IPS-NIHi7 (cell line): ENCODE measurements around the gene PSME2.

Experiments used
- DNase-seq: peaks from one replicate; pipeline ENCODE4 v3.0.0; 2012; ENCODE audit warnings: mixed read lengths; ENCODE audit errors: extremely low spot score

The PSME2 gene

DNA sequence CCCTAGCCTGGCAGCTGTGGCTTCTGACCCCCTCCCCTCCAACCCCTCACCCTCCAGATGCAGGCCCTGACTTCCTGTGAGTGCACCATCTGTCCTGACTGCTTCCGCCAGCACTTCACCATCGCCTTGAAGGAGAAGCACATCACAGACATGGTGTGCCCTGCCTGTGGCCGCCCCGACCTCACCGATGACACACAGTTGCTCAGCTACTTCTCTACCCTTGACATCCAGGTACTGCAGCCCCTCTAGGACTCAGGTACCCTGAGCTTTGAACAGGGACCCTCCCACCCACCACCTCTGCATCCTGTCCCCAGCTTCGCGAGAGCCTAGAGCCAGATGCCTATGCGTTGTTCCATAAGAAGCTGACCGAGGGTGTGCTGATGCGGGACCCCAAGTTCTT, 8.7 kb upstream of the PSME2 start:
- no peak for DNase-seq

DNA sequence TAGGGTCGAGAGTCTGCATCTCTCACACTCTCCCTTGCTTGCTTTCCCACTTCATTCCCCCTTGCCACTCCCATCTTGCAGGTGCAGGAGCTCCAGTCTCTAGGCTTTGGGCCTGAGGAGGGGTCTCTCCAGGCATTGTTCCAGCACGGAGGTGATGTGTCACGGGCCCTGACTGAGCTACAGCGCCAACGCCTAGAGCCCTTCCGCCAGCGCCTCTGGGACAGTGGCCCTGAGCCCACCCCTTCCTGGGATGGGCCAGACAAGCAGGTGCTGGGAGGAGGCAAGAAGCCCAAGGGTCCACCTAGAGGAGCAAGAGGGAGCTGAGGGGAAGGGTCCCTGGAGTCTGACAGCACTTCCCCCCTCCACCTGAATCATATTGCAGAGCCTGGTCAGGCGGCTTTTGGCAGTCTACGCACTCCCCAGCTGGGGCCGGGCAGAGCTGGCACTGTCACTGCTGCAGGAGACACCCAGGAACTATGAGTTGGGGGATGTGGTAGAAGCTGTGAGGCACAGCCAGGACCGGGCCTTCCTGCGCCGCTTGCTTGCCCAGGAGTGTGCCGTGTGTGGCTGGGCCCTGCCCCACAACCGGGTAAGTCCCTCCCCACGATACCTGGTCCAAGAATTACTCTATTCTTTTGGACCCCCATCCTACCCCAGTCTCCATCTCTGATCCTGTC, 5.1 kb upstream of the PSME2 start:
- no peak for DNase-seq

DNA sequence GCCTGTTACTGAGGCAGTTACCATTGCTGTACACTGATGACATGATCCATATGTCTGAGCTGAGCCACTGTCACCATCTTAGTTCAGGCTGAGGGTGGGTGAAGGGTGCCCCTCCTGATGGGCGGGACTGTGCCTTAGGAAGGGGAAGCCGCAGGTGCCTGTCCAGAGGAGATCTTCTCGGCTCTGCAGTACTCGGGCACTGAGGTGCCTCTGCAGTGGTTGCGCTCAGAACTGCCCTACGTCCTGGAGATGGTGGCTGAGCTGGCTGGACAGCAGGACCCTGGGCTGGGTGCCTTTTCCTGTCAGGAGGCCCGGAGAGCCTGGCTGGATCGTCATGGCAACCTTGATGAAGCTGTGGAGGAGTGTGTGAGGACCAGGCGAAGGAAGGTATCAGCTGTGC, 4.6 kb upstream of the PSME2 start:
- no peak for DNase-seq

DNA sequence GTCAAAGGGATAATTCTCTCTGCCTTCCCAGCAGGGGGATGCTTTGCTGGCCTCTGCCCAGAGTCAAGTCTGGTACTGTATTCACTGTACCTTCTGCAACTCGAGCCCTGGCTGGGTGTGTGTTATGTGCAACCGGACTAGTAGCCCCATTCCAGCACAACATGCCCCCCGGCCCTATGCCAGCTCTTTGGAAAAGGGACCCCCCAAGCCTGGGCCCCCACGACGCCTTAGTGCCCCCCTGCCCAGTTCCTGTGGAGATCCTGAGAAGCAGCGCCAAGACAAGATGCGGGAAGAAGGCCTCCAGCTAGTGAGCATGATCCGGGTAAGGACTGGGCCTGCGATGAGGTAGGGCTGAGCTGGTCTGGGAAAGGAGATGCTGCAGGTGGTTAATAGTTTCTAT, 4.2 kb upstream of the PSME2 start:
- DNase-seq: no peak

DNA sequence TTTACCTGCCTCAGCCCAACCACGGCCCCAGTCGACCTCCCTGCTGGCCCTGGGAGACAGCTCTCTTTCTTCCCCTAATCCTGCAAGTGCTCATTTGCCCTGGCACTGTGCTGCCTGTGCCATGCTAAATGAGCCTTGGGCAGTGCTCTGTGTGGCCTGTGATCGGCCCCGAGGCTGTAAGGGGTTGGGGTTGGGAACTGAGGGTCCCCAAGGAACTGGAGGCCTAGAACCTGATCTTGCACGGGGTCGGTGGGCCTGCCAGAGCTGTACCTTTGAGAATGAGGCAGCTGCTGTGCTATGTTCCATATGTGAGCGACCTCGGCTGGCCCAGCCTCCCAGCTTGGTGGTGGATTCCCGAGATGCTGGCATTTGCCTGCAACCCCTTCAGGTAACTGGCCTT, 3.7 kb upstream of the PSME2 start:
- no peak for DNase-seq

DNA sequence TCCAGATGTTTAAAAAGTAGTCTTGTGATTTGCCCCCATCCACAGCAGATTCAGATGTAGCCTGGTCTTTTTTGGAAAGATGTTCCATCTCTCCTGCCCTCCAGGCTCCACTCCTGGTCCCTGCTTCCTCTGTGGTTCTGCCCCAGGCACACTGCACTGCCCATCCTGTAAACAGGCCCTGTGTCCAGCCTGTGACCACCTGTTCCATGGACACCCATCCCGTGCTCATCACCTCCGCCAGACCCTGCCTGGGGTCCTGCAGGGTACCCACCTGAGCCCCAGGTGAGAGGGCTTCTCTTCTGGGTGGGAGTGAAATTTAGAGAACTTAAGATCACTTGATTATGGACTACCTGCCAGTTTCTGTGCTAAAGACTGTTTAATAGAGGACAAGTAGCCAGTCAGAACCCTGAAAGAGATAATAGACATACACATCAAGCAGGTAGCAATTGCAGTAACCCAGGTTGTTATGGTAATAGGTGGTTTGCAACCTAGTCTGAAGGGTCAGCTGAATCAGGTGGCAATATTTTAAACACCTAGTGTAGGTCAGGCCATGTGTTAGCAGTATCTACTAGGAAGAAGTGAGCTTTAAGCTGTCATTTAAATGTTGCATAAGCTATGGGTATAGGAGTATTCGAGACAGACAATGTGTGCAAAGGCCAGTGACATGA, 3.0 kb upstream of the PSME2 start:
- DNase-seq: no peak

DNA sequence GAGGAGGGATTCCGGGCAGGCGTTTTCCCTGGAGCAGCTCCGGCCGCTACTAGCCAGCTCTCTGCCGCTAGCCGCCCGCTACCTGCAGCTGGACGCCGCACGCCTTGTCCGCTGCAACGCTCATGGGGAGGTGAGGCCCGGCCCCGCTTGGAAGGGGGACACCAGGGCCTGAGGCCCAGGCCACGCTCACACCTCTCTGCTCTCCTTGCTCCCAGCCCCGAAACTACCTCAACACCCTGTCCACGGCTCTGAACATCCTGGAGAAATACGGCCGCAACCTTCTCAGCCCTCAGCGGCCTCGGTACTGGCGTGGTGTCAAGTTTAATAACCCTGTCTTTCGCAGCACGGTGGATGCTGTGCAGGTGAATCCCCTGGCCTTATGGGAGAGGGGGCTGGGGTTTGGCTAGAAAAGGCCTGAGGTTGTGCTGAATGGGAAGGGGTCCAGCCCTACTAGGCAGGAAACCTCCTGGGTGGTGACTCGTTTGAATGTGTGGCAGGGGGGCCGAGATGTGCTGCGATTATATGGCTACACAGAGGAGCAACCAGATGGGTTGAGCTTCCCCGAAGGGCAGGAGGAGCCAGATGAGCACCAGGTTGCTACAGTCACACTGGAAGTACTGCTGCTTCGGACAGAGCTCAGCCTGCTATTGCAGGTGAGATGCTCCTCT, 1.5 kb upstream of the PSME2 start:
- no peak for DNase-seq

DNA sequence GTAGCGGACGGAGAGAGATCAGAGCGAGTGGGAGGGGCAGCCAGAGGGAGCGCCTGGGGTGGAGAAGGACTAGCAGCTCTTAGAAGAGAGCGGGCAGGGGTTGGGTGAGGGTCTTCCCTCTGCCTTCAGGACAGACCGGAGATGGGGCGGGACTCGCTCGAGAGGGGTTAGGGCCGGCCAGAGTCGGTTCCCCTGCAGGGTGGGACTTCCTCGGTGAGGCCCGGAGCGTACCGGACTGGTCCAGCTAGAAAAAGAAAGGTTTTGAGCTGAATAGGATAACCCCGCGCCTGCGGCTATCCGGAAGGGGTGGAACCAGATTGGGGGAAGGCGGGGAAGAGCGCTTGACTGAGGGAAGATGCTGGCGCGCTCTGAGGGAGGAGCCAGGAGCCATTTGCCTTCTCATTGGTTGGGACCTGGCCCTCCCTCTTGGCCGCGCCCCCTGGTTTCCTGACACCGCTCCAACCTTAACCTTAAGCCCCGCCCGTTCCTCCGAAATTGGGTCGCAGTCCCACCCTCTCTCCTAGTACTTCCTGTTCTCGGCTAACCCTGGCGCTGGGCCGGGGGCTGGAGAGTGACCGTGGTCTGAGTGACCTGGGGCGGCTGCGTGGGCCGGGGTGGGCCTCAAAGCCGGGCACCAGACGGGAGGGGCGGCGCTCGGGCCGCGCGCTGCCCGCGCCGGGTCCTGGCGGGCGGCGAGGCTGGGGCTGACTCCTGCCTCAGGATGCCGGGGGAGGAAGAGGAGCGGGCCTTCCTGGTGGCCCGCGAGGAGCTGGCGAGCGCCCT, 759 bp upstream of the PSME2 start, which contains the start of gene RNF31:
TSS of gene RNF31 (plus strand) at position 521 of the 783 bp plus-strand sequence. CDS start at position 722, 201 bp downstream.
- DNase-seq: peak; percentile 97

DNA sequence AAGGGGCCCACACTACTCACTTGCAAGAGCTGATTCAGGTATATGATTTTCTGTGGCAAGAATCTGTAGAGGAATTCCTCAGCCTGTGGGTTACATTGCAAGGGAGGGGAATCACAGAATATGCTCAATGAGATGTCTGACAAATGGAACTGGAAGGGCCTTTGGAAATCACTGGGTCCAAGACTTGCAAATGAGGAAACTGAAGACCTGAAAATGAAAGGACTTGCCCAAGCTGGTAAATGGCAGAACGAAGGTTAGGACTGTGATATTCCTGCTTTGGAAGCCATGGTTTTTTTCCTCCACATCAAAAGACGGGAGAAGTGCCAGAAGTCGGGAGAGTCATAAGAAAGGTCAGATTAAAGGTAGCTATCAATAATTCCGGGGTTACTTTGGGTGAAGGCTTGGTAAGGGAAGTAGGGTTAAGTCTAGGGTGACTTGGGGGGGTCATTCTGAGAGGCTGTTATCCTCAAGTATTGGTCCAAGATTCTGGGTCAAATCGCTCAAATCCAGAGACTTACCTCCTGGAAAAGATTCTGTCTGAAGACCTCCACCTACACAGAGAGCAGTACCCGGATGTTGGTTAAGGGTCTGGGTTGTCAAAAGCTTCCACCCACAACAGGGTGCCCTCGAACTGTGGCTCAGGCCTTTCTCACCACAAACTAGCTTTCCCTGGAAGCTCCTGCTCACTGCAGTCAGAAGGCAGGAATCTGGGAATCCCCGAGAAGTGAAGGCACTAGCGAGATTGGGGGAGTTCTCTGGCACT, 539 bp downstream of the PSME2 start:
- DNase-seq: no peak

DNA sequence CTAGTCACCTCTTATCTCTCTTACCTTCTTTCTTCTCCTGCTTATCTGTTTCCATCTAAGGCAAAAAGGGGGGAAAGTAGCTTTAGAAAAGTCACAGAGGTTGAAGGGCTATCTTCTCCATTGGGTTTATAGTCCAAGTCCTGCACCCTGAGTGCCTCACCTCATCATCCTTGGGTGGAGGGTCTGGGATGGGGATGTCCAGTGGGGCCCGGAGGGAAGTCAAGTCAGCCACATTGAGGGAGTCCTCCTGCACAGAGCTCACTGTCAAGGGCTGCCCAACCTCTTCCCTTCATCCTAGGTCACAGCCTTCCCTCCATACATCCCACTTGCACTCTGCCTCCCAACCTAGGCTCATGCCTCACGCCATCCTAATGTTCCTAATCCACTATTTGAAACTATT, 1.2 kb downstream of the PSME2 start:
- DNase-seq: no peak

DNA sequence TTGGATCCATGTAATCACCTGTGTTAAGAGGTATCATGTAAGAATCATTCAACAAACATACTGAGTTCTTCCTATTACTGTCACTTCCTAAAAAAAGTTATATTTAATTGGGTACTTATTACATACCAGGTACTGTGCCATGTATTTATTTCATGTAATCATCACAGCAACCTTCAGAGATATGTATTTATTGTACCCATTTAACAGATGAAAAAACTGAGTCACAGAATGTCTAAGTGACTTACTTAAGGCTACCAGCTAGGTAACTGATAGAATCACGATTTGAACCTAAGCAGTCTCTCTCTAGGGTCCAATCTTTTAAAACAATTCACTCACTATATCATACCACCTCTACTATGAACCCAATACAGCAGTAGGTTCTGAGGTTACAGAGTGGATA, 2.0 kb downstream of the PSME2 start:
- no peak for DNase-seq

DNA sequence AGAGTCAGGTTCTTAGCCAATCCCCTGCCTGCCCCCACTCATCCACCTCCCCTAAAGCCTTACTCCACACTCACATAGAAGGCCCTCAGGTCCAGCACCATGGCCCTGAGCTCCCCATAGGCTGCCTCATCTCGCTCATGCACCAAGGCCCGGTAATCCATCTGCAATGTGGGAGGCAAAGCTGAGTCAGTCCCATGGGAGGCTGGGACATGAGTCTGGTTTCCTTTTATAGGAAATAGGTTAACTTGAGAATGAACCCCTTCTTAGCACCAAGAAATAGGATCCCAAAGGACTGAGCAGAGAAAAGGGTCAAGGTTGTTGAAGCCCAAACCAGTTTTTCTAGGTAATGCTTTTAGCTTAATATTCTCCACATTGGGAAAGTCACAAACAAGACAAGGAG, 2.9 kb downstream of the PSME2 start:
- no peak for DNase-seq

DNA sequence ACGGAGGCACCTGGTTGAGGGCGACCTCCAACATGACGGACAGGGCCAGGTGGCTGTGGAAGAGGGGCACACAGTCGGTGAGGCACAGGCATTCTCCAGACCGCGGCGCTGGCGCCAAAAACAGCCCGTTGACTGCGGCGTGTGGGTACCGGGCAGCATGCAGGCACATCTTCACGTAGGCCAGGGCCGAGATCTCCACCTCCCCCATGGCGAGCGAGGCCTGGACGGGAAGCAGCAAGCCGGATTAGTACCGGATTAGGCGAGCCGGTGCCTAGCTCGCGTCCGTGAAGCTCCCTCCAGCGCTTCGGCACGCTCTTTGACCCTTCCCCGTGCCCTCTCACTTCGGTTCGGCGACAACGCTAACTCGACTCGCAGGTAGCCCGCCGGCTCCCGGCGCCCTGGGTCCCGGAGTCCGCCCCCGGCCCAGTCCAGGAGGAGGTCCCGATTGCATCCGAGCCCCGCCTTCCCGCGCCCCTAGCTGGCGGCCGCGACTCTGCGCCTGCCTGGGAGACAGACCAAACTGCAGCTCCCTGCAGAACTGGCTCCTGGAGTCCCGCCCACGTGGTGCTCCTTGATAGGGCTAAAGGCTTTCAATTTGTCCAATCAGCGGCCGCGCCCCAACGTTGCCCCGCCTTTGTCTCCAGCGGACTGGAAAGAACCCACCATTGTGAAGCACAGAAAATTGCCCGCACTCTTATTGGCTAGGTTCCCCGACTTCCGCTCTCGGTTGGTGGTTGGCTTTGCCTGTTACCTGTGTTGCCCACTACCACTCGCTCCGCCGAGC, 5.1 kb downstream of the PSME2 start, which contains the start of gene EMC9:
TSS of gene EMC9 (minus strand) at position 495 of the 784 bp plus-strand sequence. CDS start at position 208, 287 bp downstream.
- peak; percentile 96 for DNase-seq

DNA sequence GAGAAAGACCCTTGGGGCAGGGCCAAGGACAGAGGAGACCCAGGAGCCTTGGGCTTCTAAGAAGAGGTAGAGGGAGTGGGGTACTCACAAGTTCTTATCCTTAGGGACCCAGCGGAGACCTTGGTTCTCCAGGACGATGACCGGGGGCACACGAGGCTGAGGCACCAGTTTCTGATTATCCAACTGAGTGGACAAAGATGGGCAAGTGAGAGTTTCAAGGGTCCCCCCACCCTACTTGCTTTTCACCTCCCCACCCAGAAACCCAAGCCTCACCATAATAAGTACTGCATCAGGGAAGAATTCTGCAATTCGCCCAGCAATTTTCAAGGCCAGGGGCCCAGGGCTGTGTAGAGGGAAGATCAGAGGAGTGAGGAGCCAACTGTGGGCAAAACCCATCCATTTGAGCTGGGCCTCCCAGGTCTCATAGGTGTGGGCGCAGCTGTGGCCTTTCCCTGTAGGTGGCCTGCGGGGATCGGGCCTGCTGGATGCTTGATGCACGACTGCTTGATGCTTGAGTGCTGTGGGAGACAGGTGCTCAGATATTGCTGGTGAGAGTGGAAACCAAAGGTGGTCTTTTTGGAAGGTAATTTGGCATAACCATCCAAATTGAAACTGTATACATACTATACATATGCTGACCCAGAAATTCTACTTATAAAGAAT, 7.0 kb downstream of the PSME2 start:
- no peak for DNase-seq

DNA sequence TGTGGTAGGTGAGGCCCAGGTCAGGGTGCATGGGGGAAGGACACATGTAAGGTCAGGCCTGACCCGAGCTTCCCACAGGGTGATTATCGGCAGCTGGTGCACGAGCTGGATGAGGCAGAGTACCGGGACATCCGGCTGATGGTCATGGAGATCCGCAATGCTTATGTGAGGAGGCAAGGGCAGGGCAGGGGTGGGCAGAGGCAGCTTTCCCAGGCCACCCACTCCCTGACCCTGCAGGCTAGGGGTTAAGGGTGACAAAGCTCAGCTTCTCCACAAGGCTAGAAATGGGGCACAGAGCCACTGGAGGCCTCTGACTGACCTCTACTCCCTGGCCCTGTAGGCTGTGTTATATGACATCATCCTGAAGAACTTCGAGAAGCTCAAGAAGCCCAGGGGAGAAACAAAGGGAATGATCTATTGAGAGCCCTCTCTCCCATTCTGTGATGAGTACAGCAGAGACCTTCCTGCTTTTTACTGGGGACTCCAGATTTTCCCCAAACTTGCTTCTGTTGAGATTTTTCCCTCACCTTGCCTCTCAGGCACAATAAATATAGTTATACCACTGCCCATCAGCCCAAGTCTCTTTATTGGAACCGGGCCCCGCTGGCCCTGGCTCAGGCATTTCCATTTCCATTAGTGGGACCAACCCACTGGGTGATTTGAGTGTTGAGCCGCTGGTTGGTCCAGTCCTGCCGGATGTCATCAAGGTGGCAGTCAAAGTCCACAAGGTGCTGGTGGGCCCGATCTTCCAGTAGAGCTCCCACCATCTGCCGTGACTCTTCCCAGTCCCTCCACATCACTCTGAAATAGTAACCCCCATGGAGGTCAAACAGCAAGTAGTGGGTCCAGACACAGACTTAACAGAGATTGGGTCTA, 7.8 kb downstream of the PSME2 start:
- DNase-seq: no peak

DNA sequence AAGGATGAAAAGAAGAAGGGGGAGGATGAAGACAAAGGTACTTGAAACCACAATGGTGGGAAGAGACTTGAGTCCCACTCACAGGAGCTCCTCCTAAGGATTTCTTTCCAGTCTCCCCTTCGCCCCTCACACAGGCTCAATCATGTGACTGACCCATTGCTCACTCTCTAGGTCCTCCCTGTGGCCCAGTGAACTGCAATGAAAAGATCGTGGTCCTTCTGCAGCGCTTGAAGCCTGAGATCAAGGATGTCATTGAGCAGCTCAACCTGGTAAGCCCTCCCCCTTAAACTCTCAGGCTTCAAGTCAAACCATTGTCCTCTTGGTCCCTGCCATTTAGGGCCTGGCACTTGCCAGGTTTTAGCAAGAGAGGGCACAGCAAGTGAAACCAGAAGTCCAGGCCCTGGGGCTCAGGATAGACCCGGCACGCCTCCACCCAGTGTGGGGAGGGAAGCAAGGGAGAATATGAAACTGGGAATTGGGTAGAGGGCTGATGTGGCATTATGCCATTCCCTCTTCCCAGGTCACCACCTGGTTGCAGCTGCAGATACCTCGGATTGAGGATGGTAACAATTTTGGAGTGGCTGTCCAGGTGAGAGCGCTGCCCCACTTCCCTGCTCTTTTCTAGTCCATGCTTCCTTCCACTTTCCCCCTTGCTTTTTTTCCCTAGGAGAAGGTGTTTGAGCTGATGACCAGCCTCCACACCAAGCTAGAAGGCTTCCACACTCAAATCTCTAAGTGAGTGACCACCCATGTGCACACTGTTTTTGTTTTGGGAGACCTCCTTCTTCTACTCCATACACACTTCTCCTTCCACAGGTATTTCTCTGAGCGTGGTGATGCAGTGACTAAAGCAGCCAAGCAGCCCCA, 8.6 kb downstream of the PSME2 start:
- no peak for DNase-seq

DNA sequence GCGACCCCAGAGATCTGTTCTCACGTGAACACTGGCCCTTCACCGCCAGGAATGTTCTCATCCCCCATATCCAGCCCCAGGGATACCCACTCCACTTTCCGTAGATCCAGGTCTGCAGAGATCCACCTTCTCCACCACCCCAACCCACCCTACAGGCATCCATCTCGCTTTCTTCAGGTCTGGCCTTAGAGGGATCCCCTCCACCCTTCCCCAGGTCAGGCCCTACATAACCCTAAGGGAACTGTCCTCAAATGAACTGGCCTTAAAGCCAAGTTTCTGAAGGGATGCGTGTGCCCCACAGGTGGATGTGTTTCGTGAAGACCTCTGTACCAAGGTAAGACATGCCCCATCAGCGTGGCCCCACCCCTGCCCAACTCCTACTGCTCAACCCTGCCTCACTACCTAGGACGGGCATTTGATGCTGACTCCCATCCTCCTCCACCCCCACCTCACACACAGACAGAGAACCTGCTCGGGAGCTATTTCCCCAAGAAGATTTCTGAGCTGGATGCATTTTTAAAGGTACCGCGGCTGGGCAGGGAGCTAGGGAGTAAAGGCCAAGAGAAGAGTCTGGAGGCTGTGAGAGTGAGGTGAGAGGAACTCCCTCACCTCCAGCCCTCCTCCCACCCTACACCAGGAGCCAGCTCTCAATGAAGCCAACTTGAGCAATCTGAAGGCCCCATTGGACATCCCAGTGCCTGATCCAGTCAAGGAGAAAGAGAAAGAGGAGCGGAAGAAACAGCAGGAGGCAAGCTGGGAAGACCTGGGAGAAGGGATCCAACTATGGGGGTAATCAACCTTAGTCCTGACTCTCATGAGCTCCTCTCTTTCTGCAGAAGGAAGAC, 9.5 kb downstream of the PSME2 start:
- no peak for DNase-seq
